Progenitor cell of endocrine pancreas (in vitro differentiated cells): ENCODE measurements around the gene TUBA3C. TPM values are rescaled to one million over a fixed set of nuclear protein-coding genes. Genes with fewer than 3 reads are reported as not detected.

ENCODE experiments used
- DNase-seq: peaks from one replicate; pipeline ENCODE4 v3.0.0; 2021; ENCODE audit warnings: low spot score; ENCODE audit not compliant: unreplicated experiment
- H3K27ac Mint-ChIP-seq: 2 replicates; pipeline ENCODE4 v1.8.0; 2021; ENCODE audit warnings: mild to moderate bottlenecking, moderate library complexity, mixed read lengths
- H3K27me3 Mint-ChIP-seq: 2 replicates; pipeline ENCODE4 v1.8.0; 2021; ENCODE audit warnings: mixed read lengths
- H3K36me3 Mint-ChIP-seq: 2 replicates; pipeline ENCODE4 v1.8.0; 2022; ENCODE audit warnings: mixed read lengths; ENCODE audit not compliant: insufficient read depth
- H3K4me1 Mint-ChIP-seq: 2 replicates; pipeline ENCODE4 v1.8.0; 2021; ENCODE audit warnings: low read depth, mixed read lengths
- H3K4me3 Mint-ChIP-seq: 2 replicates; pipeline ENCODE4 v1.8.0; 2021; ENCODE audit warnings: low read depth, mild to moderate bottlenecking, moderate library complexity, mixed read lengths
- H3K9me3 Mint-ChIP-seq: 2 replicates; pipeline ENCODE4 v1.8.0; 2021; ENCODE audit warnings: low read depth, mixed read lengths
- CTCF ChIP-seq: fragments of 200-600 bp; sonication (generic); IDR thresholded peaks from one replicate; pipeline ENCODE4 v1.5.0; 2021; ENCODE audit warnings: antibody characterized with exemption, mild to moderate bottlenecking; ENCODE audit not compliant: unreplicated experiment
- total RNA-seq: library from RNA; stranded (reverse); gene quantifications from 2 replicates; pipeline ENCODE4 v1.2.1, GENCODE V29; 2021

Gene TUBA3C
- total RNA-seq, 1 donor from 2014 or later, result not detected

GRCh38 chr13:19156013-19156825 lies 25.4 kb downstream of the TUBA3C start:
- H3K4me3 Mint-ChIP-seq, result no peak overlapping the region
- H3K36me3 Mint-ChIP-seq, result peaks cover 3% of the 10 kb centered on the region
- no peaks in the 10 kb centered on the region for H3K4me1 Mint-ChIP-seq

GRCh38 chr13:19155321-19155861 lies 26.2 kb downstream of the TUBA3C start:
- H3K27ac Mint-ChIP-seq, result no peak overlapping the region
- peaks cover 4% of the 10 kb centered on the region for H3K36me3 Mint-ChIP-seq
- no peaks in the 10 kb centered on the region for H3K4me1 Mint-ChIP-seq
- TF ChIP-seq CTCF, result no peak
- H3K4me3 Mint-ChIP-seq, result no peak overlapping the region
- H3K9me3 Mint-ChIP-seq, result peaks cover 41% of the 10 kb centered on the region
- no peaks in the 10 kb centered on the region for H3K27me3 Mint-ChIP-seq
- no peak for DNase-seq

More at GRCh38 chr13:19156013-19156825, 25.4 kb downstream of the TUBA3C start:
- TF ChIP-seq CTCF, result no peak
- H3K27me3 Mint-ChIP-seq, result no peaks in the 10 kb centered on the region
- no peak for DNase-seq
- no peak overlapping the region for H3K27ac Mint-ChIP-seq
- H3K9me3 Mint-ChIP-seq, result peaks cover 37% of the 10 kb centered on the region

DNA sequence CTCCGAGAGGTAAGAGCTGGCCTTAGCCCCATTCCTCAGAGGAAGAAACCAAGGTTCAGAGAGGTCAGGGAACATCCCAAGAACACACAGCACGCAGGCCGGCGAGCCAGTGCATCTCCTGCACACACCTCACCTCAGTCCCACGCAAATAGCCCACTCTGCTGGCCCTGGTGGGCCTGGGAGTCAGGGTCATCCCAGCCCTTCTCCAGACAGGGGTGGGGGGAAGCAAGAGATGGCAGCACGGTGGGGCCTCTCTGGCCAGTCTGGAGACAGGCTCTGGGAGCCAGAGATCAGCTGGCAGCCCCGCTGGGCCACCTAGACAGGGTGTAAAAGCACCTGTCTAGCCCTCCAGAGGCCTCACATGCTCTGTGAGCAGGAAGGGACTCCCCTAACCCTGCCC lies 26.8 kb downstream of the TUBA3C start:
- Mint-ChIP-seq H3K27me3 (no peaks in the 10 kb centered on the region), H3K4me3 (no peak overlapping the region), H3K4me1 (no peaks in the 10 kb centered on the region), H3K36me3 (peaks cover 4% of the 10 kb centered on the region), H3K27ac (no peak overlapping the region), H3K9me3 (peaks cover 42% of the 10 kb centered on the region)
- no peak for TF ChIP-seq CTCF
- DNase-seq, result no peak

DNA sequence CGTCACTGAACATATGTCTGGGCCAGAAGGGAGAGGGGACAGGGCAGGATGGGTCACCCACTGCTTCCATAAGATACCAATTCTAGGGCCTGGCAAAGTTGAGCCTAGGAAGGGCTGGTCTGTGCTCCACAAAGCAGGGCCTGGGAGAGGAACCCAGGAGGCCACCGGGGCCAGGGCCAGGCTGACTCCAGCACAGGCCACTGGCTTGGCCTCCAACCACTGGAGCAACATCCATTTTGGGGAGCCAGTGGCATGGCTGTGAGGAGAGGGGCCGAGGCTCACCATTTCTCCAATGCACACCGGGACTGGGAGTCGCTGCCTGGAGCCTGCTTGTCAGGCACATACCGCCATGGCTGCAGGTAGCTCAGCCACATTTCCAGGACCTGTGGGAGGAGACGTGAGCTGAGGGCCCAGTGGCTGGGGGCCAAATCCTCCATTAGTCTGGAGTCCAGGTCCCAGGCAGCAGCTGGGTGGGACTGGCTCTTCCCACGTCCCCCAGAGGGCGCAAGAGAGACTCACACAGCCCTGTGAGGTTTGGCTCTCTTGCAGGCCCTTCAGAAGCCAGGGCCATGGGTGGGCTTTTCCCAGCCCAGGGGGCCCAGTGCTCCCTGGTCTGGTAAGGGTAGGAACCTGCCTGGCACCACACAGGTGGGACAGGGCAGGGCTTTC lies 27.7 kb downstream of the TUBA3C start:
- peaks cover 40% of the 10 kb centered on the region for H3K9me3 Mint-ChIP-seq
- no peak for TF ChIP-seq CTCF

DNA sequence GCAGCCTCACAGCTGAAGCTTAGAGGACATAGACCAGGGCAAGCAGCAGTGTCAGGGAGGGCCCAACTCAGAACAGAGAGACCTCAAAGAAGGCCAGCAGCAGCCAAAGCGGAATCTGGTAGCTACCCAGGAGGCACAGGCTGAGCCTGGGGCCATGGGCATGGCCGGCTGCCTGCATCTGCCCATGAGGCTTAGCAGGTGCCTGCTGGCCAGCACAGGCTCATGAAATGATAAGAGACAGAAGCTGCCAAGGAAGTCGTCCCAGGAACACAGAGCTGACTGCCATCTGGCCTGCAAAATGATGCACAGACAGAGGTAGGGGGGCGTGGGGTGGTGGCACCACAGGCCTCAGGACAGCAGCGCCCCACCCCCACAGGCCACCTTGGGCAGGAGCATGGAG lies 29.2 kb downstream of the TUBA3C start:
- Mint-ChIP-seq H3K9me3 (peaks cover 38% of the 10 kb centered on the region), H3K36me3 (peaks cover 5% of the 10 kb centered on the region), H3K27me3 (no peaks in the 10 kb centered on the region), H3K4me3 (no peak overlapping the region), H3K27ac (no peak overlapping the region), H3K4me1 (no peaks in the 10 kb centered on the region)
- DNase-seq, result no peak
- no peak for TF ChIP-seq CTCF

More for the DNA sequence above, 27.7 kb downstream of the TUBA3C start:
- no peak overlapping the region for H3K27ac Mint-ChIP-seq
- H3K36me3 Mint-ChIP-seq, result peaks cover 4% of the 10 kb centered on the region
- H3K27me3 Mint-ChIP-seq, result no peaks in the 10 kb centered on the region
- no peak overlapping the region for H3K4me3 Mint-ChIP-seq
- H3K4me1 Mint-ChIP-seq, result no peaks in the 10 kb centered on the region
- no peak for DNase-seq
